ENCODE measurements around the gene CDH26. TPM values are rescaled to one million over a fixed set of nuclear protein-coding genes. Genes with fewer than 3 reads are reported as not detected.
A peak's percentile ranks its signal among the peaks of the same experiment; 100 is the strongest.

The CDH26 gene
- polyA plus RNA-seq, 1 donor from 2014 or later, result not detected

DNA sequence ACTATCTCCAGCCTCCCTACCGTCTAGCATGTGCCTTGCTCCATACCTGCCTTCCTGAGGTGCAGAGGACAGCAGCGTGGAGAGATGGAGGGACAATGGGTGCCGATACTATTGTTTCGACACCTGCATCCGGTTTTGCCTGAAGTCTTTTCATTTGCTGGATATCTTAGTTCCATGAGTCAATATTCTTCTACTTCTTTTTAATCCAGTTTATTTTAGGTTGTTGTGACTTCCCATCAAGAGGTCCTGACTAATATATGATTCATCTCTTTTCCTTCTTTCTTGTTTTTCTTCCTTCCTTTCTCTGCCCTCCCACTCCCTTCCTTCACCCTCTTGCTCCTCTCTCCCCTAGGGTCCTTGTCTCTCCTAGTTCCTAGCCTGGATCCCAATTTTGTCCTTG is 91.4 kb downstream of the CDH26 start:
- Mint-ChIP-seq H3K27ac (no peak overlapping the region), H3K27me3 (peaks cover 10% of the 10 kb centered on the region), H3K36me3 (peaks cover 1% of the 10 kb centered on the region), H3K4me1 (peaks cover 0 to 3% (median 0%) of the 10 kb centered on the region in 3 donors), H3K9me3 (no peaks in the 10 kb centered on the region), H3K4me3 (no peak overlapping the region)

DNA sequence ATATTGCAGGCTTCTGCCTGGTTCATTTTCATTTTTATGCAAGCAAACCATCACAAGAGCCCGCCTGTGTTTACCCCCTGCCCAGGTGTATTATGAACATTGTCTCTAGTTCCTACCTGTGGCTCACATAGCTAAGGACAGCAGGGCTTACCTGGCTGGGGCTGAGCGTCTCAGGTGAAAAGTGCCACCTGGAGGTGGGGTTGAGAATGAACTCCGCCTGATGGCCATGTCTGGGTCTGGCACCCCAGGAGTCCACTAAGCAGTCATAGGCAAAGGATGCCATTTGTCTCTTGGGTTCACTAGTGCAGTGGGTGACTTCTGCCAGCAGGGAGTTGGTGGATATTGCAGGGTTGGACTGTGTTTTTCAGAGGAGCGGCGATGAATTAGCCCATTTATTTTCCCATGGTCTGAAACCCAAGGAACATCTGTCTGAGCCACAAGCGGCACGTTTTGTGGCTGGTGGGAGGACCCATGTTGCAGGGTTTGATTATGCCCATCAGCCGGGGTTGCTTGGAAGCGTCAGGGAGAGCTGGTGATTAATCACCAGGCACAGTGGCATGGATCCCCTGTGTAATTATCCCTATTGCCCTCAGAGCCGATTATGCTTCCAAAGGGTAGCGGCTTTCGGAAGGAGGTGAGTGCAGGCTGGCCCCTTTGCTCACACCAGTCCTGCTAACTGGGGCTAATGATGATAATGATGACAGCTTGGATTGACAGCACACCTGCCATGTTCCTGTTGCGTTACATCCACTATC is 92.1 kb downstream of the CDH26 start:
- Mint-ChIP-seq H3K27me3 (peaks cover 18% of the 10 kb centered on the region), H3K36me3 (peaks cover 1% of the 10 kb centered on the region), H3K4me1 (peaks cover 0 to 4% (median 3%) of the 10 kb centered on the region in 3 donors), H3K4me3 (no peak overlapping the region), H3K9me3 (no peaks in the 10 kb centered on the region), H3K27ac (no peak overlapping the region)

DNA sequence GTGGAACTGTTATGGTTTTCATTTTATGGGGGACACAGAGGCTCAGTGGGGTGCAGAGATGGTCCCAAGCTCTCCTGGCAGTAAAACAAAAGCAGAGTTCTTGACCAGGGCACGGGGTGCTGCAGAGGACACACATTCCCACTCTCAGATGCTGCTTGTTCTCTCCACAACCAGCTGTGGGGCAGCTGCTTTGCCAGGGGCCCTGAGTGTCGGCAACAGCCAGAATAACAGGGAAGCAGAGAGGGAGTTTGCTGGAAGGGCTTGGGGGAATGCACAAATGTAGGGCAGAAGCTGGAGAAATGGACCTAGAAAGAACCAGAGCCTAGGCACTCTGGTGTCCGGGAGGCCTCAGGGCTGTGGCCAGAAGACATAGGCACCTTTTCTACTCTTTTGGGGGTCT is 93.7 kb downstream of the CDH26 start:
- Mint-ChIP-seq H3K4me1 (peaks cover 5 to 10% (median 9%) of the 10 kb centered on the region in 3 donors), H3K36me3 (peaks cover 1% of the 10 kb centered on the region), H3K9me3 (no peaks in the 10 kb centered on the region), H3K4me3 (no peak overlapping the region), H3K27me3 (peaks cover 18% of the 10 kb centered on the region), H3K27ac (no peak overlapping the region)

DNA sequence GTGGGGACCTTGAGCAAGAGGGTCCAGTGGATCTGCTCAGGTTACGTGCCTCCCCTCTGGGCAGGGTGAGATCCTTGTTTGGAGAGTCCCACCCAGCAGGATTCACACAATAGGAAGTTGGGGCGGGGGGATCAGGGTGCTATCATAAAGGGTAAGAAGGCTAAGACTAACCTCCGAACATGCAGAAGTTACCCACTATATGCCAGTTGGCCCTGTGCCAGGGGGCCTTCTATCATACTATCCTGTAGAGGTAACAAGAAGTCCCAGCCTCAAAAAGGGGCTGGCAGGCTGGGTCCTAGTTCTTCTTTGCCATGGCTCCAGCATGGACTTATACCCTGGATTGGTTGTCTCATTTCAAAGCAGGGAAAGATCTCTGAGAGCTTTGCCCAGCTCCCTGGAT is 94.1 kb downstream of the CDH26 start:
- Mint-ChIP-seq H3K36me3 (peaks cover 1% of the 10 kb centered on the region), H3K27me3 (peaks cover 22% of the 10 kb centered on the region), H3K4me3 (no peak overlapping the region), H3K9me3 (no peaks in the 10 kb centered on the region), H3K27ac (no peak overlapping the region), H3K4me1 (peaks cover 7 to 14% (median 12%) of the 10 kb centered on the region in 3 donors)

DNA sequence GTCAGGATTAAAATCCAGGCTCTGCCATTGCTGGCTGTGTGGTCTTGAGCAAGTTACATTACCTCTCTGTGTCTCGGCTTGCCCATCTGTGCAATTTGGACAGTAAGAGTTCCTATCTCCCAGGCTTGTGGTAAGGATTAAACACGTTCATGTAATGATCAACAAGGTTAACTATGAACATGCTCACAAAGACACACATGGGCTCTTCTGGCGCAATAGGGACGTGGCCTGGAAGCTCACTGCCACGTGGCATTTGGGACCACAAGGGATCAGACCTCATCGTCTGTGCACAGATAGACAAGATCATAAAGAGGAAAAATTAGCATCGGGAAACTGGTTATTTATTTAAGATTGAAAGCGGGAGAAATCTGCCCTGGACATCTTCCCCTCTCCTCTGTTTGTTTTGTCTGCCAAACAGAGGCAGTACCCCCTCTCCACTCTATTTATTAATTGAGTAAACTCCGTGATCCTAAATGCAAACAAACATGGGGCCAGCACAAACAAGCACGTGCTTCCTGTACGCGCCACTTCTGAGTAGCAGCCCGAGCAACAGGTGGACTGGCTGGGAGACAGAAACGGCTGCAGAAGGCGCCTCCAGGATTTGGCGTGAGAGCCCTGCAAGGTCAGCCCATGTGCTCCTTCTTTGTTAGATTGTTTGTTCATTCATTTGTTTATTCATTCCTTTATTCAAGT is 95.0 kb downstream of the CDH26 start:
- H3K27me3 Mint-ChIP-seq, result peaks cover 23% of the 10 kb centered on the region
- no peaks in the 10 kb centered on the region for H3K9me3 Mint-ChIP-seq
- peaks cover 1% of the 10 kb centered on the region for H3K36me3 Mint-ChIP-seq
- peaks cover 10 to 24% (median 13%) of the 10 kb centered on the region in 3 donors for H3K4me1 Mint-ChIP-seq
- no peak overlapping the region for H3K27ac Mint-ChIP-seq
- peak overlapping the region in 2 of 4 donors; percentile 64 to 67 for H3K4me3 Mint-ChIP-seq

DNA sequence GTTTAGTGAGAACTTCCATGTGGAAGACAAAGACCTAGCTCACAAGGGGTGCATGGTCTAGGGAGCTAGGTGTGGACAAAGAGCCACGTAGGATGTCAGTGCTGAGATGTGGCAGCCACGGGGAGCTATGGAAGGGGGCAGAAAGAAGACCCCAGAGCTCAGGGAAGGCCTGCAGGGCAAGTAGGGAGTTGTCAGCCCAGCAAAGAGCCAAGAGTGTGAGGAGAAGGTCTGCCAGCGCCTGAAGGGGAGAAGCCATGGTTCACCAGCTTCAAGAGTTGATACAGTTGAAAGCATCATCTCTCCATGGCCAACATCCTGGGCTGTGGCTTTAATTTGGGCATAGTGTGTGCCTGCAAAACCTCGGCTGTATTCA is 95.6 kb downstream of the CDH26 start:
- H3K27me3 Mint-ChIP-seq, result peaks cover 23% of the 10 kb centered on the region
- H3K4me3 Mint-ChIP-seq, result no peak overlapping the region
- peaks cover 10 to 24% (median 13%) of the 10 kb centered on the region in 3 donors for H3K4me1 Mint-ChIP-seq
- no peaks in the 10 kb centered on the region for H3K9me3 Mint-ChIP-seq
- H3K36me3 Mint-ChIP-seq, result peaks cover 1% of the 10 kb centered on the region
- H3K27ac Mint-ChIP-seq, result no peak overlapping the region

DNA sequence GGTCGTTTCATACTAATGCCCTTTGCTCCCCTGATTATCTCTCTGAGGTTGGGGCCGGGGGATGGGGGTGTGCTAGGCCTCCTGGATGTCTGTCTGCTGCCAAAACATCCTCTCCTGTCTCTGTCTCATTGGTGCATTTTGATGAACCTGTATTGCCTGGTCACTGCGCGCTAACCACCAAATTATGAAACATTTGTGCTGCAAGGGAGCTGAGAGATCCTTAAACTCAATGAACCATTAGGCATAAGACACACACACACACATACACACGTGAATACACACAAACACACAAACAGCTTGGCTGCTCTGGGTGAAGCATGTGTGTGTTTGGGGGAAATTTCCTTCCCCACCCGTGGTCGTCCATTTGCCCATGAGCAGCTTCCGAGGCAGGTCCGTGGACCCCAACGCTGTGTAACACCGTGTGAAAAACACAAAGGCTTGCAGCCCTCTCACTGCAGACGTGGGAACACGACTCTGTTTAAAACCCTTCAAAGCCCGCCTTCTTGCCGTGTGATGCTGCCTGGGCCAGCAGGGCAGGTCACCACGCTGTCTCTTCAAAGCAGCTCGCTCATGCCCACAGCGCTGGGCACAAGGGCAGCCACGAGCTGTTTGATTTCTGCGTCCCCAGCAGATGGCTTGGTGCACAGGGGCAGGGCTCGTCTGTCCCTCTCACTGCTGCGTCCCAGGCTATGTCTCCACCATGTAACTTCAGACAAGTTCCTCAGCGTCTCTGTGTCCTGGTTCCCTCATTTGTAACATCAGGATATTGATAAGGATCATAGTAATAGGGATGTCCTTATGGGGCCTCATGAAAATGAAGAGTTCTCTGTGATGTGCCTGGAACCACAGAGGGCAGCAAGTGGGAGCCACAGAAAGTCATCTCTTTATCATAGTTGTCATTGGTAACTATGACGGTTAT is 96.8 kb downstream of the CDH26 start:
- H3K4me3 Mint-ChIP-seq, result no peak overlapping the region

DNA sequence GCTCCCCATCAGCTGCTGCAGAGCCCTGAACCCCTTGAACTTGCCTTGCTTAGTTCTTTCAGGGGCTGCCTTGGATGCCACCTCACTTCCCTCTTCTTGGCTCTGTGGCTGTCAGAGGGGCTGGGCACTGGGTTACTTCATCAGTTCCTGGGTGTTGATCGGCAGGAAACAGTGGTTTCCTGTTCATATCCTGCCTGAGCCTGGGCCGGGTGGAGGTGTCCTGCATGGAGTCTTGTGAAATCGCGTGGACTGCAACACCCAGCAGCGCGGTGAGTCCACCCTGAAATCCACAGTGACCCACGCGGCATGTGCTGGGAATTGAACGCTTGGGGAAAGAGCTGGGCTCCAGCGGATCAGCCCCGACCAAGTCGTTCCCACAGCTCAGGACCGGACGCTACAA is 97.5 kb downstream of the CDH26 start:
- Mint-ChIP-seq H3K4me1 (peaks cover 7 to 24% (median 13%) of the 10 kb centered on the region in 3 donors), H3K27ac (no peak overlapping the region), H3K9me3 (no peaks in the 10 kb centered on the region), H3K4me3 (peak overlapping the region in 3 of 4 donors; percentile 4 to 80 (median 63)), H3K27me3 (peaks cover 22% of the 10 kb centered on the region), H3K36me3 (peaks cover 1% of the 10 kb centered on the region)

More for the DNA sequence above, 96.8 kb downstream of the CDH26 start:
- Mint-ChIP-seq H3K4me1 (peaks cover 10 to 24% (median 13%) of the 10 kb centered on the region in 3 donors), H3K27ac (peak overlapping the region in 1 of 3 donors; percentile 39), H3K36me3 (peaks cover 1% of the 10 kb centered on the region), H3K9me3 (no peaks in the 10 kb centered on the region), H3K27me3 (peaks cover 22% of the 10 kb centered on the region)

DNA sequence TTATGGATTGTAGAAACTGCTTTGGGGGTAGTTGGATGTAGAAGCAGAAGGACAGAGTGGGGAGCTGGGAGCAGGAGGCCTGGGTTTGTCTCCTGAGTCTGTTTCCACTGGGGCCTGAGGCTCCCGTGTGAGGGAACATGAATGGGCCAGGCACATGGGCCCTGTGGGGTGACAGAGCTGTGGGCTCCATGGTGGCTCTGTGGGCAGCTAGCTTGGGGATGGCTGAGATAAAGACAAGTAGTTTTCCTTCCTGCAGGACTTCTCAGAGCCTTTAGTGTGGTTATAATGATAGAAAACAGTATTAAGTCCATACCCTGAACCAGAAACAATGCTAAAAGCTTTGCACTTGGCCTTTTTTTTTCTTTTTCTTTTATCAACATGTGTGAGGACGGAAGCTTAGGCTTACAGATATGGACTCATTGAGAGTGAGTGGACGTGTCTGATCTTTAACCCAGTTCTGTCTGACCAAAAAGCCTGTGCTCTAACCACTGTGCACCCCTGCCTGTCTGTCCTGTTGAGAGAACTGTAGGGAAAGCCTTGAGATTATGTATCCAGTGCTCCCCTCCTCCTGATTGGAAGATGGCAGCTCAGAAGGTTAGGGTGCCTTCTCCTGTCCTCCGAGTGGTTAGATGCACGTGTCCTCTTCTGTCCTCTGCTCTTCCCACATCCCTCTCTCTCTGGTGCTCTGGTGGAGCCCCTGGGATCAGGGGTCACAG is 98.3 kb downstream of the CDH26 start:
- H3K27me3 Mint-ChIP-seq, result peaks cover 22% of the 10 kb centered on the region
- peaks cover 1% of the 10 kb centered on the region for H3K36me3 Mint-ChIP-seq
- H3K4me1 Mint-ChIP-seq, result peaks cover 7 to 24% (median 13%) of the 10 kb centered on the region in 3 donors
- peak overlapping the region in 3 of 4 donors; percentile 4 to 80 (median 63) for H3K4me3 Mint-ChIP-seq
- no peaks in the 10 kb centered on the region for H3K9me3 Mint-ChIP-seq
- peak overlapping the region in 1 of 3 donors; percentile 39 for H3K27ac Mint-ChIP-seq

DNA sequence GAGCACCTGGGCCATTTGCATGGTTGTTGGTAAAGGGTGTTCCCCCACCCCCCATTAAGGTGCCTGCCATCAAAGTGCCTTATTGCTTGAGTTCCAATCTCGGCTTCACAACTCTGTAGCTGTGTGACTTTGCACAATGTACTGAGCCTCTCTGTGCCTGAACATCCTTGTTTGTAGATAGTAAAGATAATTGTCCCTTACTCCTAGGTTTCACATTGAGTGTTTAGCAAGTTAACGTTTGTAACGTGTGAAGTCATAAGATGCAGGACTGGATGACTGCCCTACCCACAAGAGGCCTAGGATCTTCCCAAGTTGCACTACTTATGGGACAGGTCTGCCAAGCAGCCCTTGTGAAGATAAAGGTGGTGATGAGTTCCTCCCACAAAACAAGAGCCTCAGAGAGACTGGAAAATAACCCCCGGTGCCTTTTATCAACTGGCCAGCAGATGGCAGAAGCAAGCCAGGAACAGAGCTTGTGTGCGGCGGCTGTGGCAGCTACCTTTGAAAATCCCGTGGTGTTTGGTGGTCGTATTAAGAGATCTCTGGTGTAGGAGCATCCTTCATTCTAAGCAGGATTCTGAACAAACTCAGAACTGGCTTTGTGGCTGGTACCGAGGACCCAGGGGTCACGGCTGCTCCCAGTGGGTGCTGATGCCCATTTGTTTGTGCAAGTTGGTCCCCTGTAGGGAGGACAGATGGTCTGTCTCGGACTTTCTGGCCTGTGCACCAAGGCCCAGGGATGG is 99.1 kb downstream of the CDH26 start:
- Mint-ChIP-seq H3K4me3 (peak overlapping the region in 2 of 4 donors; percentile 41 to 42), H3K4me1 (peaks cover 7 to 24% (median 13%) of the 10 kb centered on the region in 3 donors), H3K27me3 (peaks cover 18% of the 10 kb centered on the region), H3K36me3 (peaks cover 1% of the 10 kb centered on the region), H3K9me3 (no peaks in the 10 kb centered on the region), H3K27ac (peak overlapping the region in 1 of 3 donors; percentile 51)

DNA sequence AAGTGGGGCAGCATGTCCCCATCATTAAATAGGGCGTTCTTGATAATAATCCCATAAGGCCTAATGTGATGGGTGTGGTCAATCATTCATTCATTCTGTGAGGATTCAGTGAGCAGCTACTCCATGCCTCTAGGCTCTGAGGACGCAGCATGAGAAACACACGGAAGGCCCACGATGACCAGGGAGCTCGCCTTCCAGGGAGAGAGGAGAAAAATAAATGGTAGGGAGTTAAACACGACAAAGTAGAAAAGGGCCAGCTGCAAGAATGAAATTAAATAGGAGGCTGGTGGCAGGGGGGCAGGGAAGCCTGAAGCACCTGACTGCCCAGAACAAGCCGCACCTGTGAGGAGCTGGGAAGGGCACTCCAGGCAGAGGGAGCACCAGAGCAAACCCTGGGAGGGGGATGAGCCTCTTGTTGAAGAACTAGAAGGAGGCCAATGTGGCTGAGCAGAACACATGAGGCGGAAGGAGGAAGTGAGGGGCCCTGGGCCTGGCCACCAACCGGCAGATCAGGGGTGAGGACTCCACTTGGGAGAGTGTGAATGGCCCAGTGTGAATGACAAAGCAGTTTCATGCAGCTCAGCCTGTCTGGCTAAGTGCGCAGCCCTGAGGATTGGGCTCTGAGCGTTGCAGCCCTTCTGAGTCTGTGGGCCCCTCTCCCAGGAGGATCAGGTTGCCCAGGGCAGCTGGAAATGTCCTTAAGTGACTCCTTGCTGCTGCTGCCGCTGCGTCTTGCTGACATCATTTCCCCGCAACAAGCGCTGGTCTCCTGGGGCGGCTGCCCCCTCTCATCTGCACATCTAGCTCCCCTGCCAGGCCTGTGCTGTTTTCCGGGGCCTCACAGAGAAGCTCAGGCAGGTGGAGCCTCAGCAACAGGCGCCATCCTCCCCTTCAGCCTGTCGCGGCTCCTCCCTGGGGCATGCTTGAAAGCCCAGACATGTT is 99.9 kb downstream of the CDH26 start:
- peaks cover under 1% of the 10 kb centered on the region for H3K36me3 Mint-ChIP-seq
- H3K9me3 Mint-ChIP-seq, result no peaks in the 10 kb centered on the region
- peak overlapping the region in 2 of 4 donors; percentile 17 to 41 for H3K4me3 Mint-ChIP-seq
- H3K4me1 Mint-ChIP-seq, result peaks cover 7 to 24% (median 13%) of the 10 kb centered on the region in 3 donors
- H3K27ac Mint-ChIP-seq, result peak overlapping the region in 1 of 3 donors; percentile 51
- H3K27me3 Mint-ChIP-seq, result peaks cover 18% of the 10 kb centered on the region

DNA sequence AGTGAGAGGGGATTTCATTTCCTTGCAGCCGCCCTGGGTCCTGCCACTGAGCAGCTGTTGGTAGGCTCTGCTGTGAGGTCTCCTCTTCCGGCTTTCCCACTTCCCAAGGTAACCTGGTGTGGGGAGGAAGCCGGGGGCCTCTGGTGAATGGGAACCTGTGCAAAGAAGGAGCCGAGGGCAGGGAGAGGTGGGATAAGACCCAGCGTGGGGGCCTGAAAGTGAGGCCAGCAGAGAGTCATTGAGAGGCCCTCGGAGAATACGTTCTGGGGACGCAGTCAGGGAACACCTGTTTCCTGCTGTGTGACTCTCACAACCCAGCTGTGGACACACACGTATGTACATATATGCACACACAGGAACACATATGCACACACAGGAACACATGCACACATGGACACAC is 100.7 kb downstream of the CDH26 start:
- H3K4me3 Mint-ChIP-seq, result peak overlapping the region in 1 of 4 donors; percentile 17
- H3K4me1 Mint-ChIP-seq, result peaks cover 7 to 24% (median 13%) of the 10 kb centered on the region in 3 donors
- peaks cover 18% of the 10 kb centered on the region for H3K27me3 Mint-ChIP-seq
- H3K27ac Mint-ChIP-seq, result no peak overlapping the region
- no peaks in the 10 kb centered on the region for H3K9me3 Mint-ChIP-seq
- H3K36me3 Mint-ChIP-seq, result no peaks in the 10 kb centered on the region
